Skeletal muscle satellite cell (primary cell): ENCODE data around the gene SEMA3E.

ENCODE experiments used
- H3K27me3 ChIP-seq: 2 replicates; pipeline ENCODE4 v1.7.0; 2013; ENCODE audit warnings: low read length; ENCODE audit not compliant: control insufficient read depth, insufficient read depth
- H3K36me3 ChIP-seq: 2 replicates; pipeline ENCODE4 v1.7.0; 2013; ENCODE audit warnings: mild to moderate bottlenecking, control low read depth, low read length; ENCODE audit not compliant: insufficient read depth
- H3K4me1 ChIP-seq: 2 replicates; pipeline ENCODE4 v1.7.0; 2013; ENCODE audit warnings: low read length; ENCODE audit not compliant: control insufficient read depth, insufficient read depth
- H3K4me2 ChIP-seq: 2 replicates; pipeline ENCODE4 v1.7.0; 2013; ENCODE audit warnings: mild to moderate bottlenecking, low read length
- H3K4me3 ChIP-seq: 2 replicates; pipeline ENCODE4 v1.7.0; 2013; ENCODE audit warnings: low read length
- H3K9ac ChIP-seq: 2 replicates; pipeline ENCODE4 v1.7.0; 2013; ENCODE audit warnings: mild to moderate bottlenecking, low read depth, low read length, moderate library complexity
- H3K9me3 ChIP-seq: replicated peaks from 2 replicates; pipeline ENCODE4 v1.7.0; 2013; ENCODE audit warnings: mild to moderate bottlenecking, control low read depth, low read length

SEMA3E gene

GRCh38 chr7:83394776-83395175, 254.2 kb downstream of the SEMA3E start:
- no peak overlapping the region for H3K4me3 ChIP-seq
- H3K9me3 ChIP-seq, result no peaks in the 10 kb centered on the region
- no peaks in the 10 kb centered on the region for H3K27me3 ChIP-seq
- no peak overlapping the region for H3K9ac ChIP-seq
- H3K4me2 ChIP-seq, result no peak overlapping the region
- H3K36me3 ChIP-seq, result no peaks in the 10 kb centered on the region
- H3K4me1 ChIP-seq, result no peaks in the 10 kb centered on the region

- Histone ChIP-seq H3K9ac (no peak overlapping the region), H3K36me3 (no peaks in the 10 kb centered on the region), H3K27me3 (no peaks in the 10 kb centered on the region), H3K4me1 (no peaks in the 10 kb centered on the region), H3K9me3 (no peaks in the 10 kb centered on the region), H3K4me3 (no peak overlapping the region), H3K4me2 (no peak overlapping the region)
Observed at GRCh38 chr7:83388436-83388835, 260.5 kb downstream of the SEMA3E start.

- no peaks in the 10 kb centered on the region for H3K4me1 ChIP-seq
- H3K27me3 ChIP-seq, result no peaks in the 10 kb centered on the region
- H3K9me3 ChIP-seq, result no peaks in the 10 kb centered on the region
- no peak overlapping the region for H3K4me2 ChIP-seq
- H3K36me3 ChIP-seq, result no peaks in the 10 kb centered on the region
- H3K4me3 ChIP-seq, result no peak overlapping the region
- H3K9ac ChIP-seq, result no peak overlapping the region
Observed at GRCh38 chr7:83366629-83367028, 282.3 kb downstream of the SEMA3E start.

- Histone ChIP-seq H3K36me3 (no peaks in the 10 kb centered on the region), H3K27me3 (no peaks in the 10 kb centered on the region), H3K4me2 (no peak overlapping the region), H3K9me3 (no peaks in the 10 kb centered on the region), H3K4me3 (no peak overlapping the region), H3K9ac (no peak overlapping the region), H3K4me1 (no peaks in the 10 kb centered on the region)
Observed at GRCh38 chr7:83365746-83366145, 283.2 kb downstream of the SEMA3E start.

GRCh38 chr7:83362871-83363550, 285.9 kb downstream of the SEMA3E start:
- Histone ChIP-seq H3K4me1 (no peaks in the 10 kb centered on the region), H3K4me2 (no peak overlapping the region), H3K9me3 (no peaks in the 10 kb centered on the region), H3K27me3 (no peaks in the 10 kb centered on the region), H3K36me3 (no peaks in the 10 kb centered on the region), H3K9ac (no peak overlapping the region), H3K4me3 (no peak overlapping the region)

- H3K4me2 ChIP-seq, result no peak overlapping the region
- no peaks in the 10 kb centered on the region for H3K36me3 ChIP-seq
- H3K4me3 ChIP-seq, result no peak overlapping the region
- no peaks in the 10 kb centered on the region for H3K9me3 ChIP-seq
- H3K4me1 ChIP-seq, result no peaks in the 10 kb centered on the region
- H3K9ac ChIP-seq, result no peak overlapping the region
- H3K27me3 ChIP-seq, result no peaks in the 10 kb centered on the region
Observed at GRCh38 chr7:83359108-83359507, 289.8 kb downstream of the SEMA3E start.

DNA sequence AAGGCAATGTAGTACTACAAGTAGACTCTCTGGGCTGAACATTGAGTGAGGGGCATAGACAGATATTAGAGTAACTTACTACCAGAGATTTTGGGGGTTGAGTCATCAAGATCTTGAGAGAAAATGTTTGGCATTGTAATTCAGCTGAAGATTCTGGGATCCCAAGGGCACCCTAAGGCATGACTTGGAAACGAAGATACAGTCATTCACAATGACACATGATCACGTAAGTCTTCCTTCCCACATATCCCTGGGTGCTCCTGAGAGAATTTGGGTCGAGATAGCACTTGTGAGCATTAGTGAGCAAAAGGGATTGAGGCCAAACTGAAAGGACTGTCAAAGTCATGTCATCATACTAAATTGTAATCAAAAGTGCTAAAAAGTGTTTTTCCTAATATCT, 293.8 kb downstream of the SEMA3E start:
- no peaks in the 10 kb centered on the region for H3K9me3 ChIP-seq
- H3K4me2 ChIP-seq, result no peak overlapping the region
- H3K36me3 ChIP-seq, result no peaks in the 10 kb centered on the region
- no peaks in the 10 kb centered on the region for H3K4me1 ChIP-seq
- H3K27me3 ChIP-seq, result no peaks in the 10 kb centered on the region
- H3K4me3 ChIP-seq, result no peak overlapping the region
- no peak overlapping the region for H3K9ac ChIP-seq

DNA sequence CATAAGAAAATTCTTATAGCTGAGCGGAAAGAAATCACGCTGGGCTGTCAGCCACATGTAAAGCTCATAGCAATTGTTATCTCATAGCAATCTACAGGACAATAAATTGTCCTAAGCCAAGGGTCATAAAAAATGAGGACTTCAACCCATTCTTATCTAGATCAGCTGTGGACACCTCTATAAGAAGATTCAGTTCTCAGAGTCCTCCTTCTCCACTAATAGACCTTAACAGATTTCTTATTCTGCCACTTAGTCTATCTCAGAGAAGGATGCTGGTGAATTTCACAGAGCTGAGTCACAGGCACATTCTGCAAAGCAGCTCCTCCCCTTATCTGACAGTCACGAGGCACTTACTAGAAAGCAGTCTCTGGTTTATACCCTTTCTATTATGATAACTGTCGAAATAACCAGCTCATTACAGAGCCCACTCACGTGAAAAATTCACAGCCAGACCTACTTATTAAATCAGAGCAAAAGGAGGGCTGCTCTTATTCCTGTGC, 300.9 kb downstream of the SEMA3E start:
- Histone ChIP-seq H3K36me3 (no peaks in the 10 kb centered on the region), H3K27me3 (no peaks in the 10 kb centered on the region), H3K4me2 (no peak overlapping the region), H3K4me1 (no peaks in the 10 kb centered on the region), H3K9me3 (no peaks in the 10 kb centered on the region), H3K9ac (no peak overlapping the region), H3K4me3 (no peak overlapping the region)

DNA sequence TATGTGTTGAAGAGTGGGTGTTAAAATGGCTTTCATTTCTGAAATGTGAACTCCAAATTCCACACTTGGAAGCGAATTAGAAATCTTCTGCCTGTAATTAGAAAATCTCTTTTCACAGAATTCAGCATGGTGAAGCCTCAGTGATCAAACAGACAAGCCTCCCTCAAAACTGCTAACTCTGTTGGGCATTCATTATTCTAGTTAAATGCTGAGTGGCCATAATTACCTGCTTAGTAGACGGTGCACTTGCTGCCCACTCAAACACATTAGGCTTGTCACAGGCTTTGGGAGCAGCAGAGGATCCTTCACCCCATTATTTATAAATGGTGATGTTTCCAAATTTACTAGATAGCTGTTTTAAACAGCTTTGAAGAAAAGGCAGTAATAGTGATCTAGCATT, 309.0 kb downstream of the SEMA3E start:
- no peak overlapping the region for H3K4me3 ChIP-seq

DNA sequence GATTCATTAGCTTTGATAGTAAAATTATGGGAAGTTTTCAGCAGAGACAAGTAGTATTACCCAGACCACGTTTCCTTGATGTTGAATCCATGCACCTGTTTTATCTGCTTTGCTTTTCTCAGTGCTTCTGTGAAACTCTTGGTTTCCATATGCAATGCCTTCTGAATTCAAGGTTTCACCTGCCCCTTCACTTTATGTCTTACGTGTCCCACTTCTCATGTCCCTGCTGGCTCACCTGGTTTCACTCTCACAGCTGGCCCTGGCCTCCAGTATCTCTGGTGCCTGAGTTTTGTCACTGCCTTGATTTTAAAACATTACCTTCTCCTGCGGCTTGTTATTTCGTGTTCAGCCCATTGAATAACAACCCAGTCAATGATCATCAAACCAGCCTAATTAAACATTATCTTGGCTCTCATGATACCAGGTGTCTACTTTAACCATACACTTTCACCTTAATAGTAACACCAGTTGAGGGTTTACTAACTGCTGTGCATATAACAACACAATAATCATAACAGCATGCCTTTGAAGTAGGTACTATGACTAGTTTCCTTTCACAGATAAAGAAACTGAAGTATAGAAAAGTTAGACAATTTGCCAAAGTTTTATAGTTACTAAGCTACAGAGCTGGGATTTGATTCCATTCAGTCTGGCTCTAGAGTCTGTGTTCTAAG, 310.5 kb downstream of the SEMA3E start:
- H3K9me3 ChIP-seq, result no peaks in the 10 kb centered on the region
- H3K4me3 ChIP-seq, result no peak overlapping the region
- no peaks in the 10 kb centered on the region for H3K36me3 ChIP-seq
- no peak overlapping the region for H3K4me2 ChIP-seq
- H3K4me1 ChIP-seq, result no peaks in the 10 kb centered on the region
- H3K27me3 ChIP-seq, result no peaks in the 10 kb centered on the region
- no peak overlapping the region for H3K9ac ChIP-seq

More for the DNA sequence above, 309.0 kb downstream of the SEMA3E start:
- Histone ChIP-seq H3K9ac (no peak overlapping the region), H3K9me3 (no peaks in the 10 kb centered on the region), H3K4me2 (no peak overlapping the region), H3K27me3 (no peaks in the 10 kb centered on the region), H3K4me1 (no peaks in the 10 kb centered on the region), H3K36me3 (no peaks in the 10 kb centered on the region)

DNA sequence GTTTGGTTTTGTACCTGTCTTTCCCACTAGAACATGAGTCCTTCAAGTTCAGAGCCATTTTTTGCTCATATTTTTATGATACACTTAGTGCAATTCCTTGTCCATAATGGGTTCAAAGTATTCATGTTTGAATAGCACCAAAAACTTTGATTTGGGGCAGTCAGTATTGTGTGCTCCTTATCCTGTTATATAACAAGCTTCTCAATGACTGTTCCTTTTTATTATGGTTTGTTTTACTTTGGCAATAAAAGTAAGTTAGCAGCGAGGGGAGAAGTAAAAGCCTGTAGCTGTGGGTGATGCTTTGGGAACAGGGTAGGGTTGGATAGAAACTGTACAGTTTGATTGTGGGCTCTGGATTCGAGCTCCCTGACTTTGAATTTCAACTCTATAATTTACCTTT, 311.9 kb downstream of the SEMA3E start:
- Histone ChIP-seq H3K4me1 (no peaks in the 10 kb centered on the region), H3K4me3 (no peak overlapping the region), H3K4me2 (no peak overlapping the region), H3K9me3 (no peaks in the 10 kb centered on the region), H3K36me3 (no peaks in the 10 kb centered on the region), H3K9ac (no peak overlapping the region), H3K27me3 (no peaks in the 10 kb centered on the region)

DNA sequence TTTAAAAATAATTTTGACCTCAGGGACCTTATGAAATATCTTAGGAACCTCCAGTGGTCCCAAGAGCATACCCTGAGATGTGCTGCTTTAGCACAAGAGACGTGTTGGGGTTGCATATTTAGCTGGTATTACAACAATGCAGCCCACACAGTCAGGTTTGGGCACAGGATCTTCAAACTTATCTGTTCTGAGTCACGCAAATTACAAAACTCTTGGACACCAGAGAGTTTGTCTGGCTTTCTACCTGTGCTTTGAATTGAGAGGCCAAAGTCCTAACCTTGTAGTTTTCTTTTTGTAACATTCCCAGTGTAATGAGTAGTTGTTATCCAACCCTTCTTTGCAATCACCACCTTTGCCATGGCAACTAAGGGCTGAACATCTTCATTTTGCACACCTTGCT, 322.7 kb downstream of the SEMA3E start:
- H3K9ac ChIP-seq, result no peak overlapping the region
- H3K36me3 ChIP-seq, result no peaks in the 10 kb centered on the region
- no peaks in the 10 kb centered on the region for H3K4me1 ChIP-seq
- H3K9me3 ChIP-seq, result no peaks in the 10 kb centered on the region
- no peak overlapping the region for H3K4me2 ChIP-seq
- H3K27me3 ChIP-seq, result no peaks in the 10 kb centered on the region
- no peak overlapping the region for H3K4me3 ChIP-seq
